Trophoblast cell (in vitro differentiated cells and primary cell): ENCODE results near the gene KCNMA1.
"Not testable (repeated sequence)": the region's sequence is repeated elsewhere in the genome, so short reads cannot be mapped to it uniquely, and the experiment has no call there.

Experiments
- DNase-seq, 2 donors: peaks; one replicate each; pipeline ENCODE4 v3.0.0-alpha.2; 2016
- H2AFZ ChIP-seq: 2 replicates; pipeline ENCODE4 v1.6.1; 2013; ENCODE audit warnings: low read length, moderate library complexity, mild to moderate bottlenecking; ENCODE audit not compliant: insufficient read depth, poor library complexity
- H2AK5ac ChIP-seq: 2 replicates; pipeline ENCODE4 v1.6.1; 2013; ENCODE audit warnings: mild to moderate bottlenecking, low read length
- H2BK120ac ChIP-seq: 2 replicates; pipeline ENCODE4 v1.6.1; 2013; ENCODE audit warnings: low read length, mild to moderate bottlenecking, moderate library complexity; ENCODE audit not compliant: insufficient read depth, poor library complexity
- H2BK12ac ChIP-seq: 2 replicates; pipeline ENCODE4 v1.6.1; 2013; ENCODE audit warnings: mild to moderate bottlenecking, low read length, moderate library complexity
- H2BK5ac ChIP-seq: 2 replicates; pipeline ENCODE4 v1.6.1; 2013; ENCODE audit warnings: low read length, low read depth, moderate library complexity, mild to moderate bottlenecking; ENCODE audit not compliant: poor library complexity
- H3K14ac ChIP-seq: 2 replicates; pipeline ENCODE4 v1.6.1; 2013; ENCODE audit warnings: mild to moderate bottlenecking, low read length
- H3K18ac ChIP-seq: 2 replicates; pipeline ENCODE4 v1.6.1; 2013; ENCODE audit warnings: mild to moderate bottlenecking, low read length
- H3K23ac ChIP-seq: 2 replicates; pipeline ENCODE4 v1.6.1; 2013; ENCODE audit warnings: low read length
- H3K27ac ChIP-seq: 2 replicates; pipeline ENCODE4 v1.5.1; 2013; ENCODE audit warnings: low read depth, mild to moderate bottlenecking, inconsistent platforms, low read length, moderate library complexity
- H3K27me3 ChIP-seq: 2 replicates; pipeline ENCODE4 v1.6.1; 2013; ENCODE audit warnings: inconsistent platforms, mild to moderate bottlenecking, low read length, moderate library complexity; ENCODE audit not compliant: insufficient read depth
- H3K36me3 ChIP-seq, 2 experiments: 1 replicate in 1 of 2; 2 replicates in 1 of 2; pipeline ENCODE4 v1.6.1; 2013; ENCODE audit warnings: low read length in 2 of 2, mild to moderate bottlenecking in 2 of 2, moderate library complexity in 1 of 2; ENCODE audit not compliant: insufficient read depth in 2 of 2, control insufficient read depth in 1 of 2
- H3K4ac ChIP-seq: 2 replicates; pipeline ENCODE4 v1.6.1; 2013; ENCODE audit warnings: low read depth, mild to moderate bottlenecking, low read length, moderate library complexity
- H3K4me1 ChIP-seq, 2 experiments: 1 replicate in 1 of 2; 2 replicates in 1 of 2; pipeline ENCODE4 v1.6.1; 2013; ENCODE audit warnings: low read length in 2 of 2, mild to moderate bottlenecking in 2 of 2, moderate library complexity in 1 of 2; ENCODE audit not compliant: insufficient read depth in 2 of 2, control insufficient read depth in 1 of 2
- H3K4me2 ChIP-seq: 2 replicates; pipeline ENCODE4 v1.6.1; 2013; ENCODE audit warnings: inconsistent platforms, mild to moderate bottlenecking, low read length, moderate library complexity
- H3K4me3 ChIP-seq: 2 replicates; pipeline ENCODE4 v1.5.1; 2013; ENCODE audit warnings: mild to moderate bottlenecking, low read depth, low read length, inconsistent platforms
- H3K79me1 ChIP-seq: one replicate; pipeline ENCODE4 v1.6.1; 2013; ENCODE audit warnings: low read length
- H3K79me2 ChIP-seq: 2 replicates; pipeline ENCODE4 v1.6.1; 2013; ENCODE audit warnings: low read length, mild to moderate bottlenecking; ENCODE audit not compliant: control insufficient read depth, insufficient read depth, poor library complexity
- H3K9ac ChIP-seq: 2 replicates; pipeline ENCODE4 v1.6.1; 2013; ENCODE audit warnings: mild to moderate bottlenecking, low read length
- H3K9me3 ChIP-seq: 2 replicates; pipeline ENCODE4 v1.6.1; 2013; ENCODE audit warnings: low read depth, mild to moderate bottlenecking, control low read depth, inconsistent platforms, low read length; ENCODE audit not compliant: insufficient read depth
- H4K12ac ChIP-seq: 2 replicates; pipeline ENCODE4 v1.6.1; 2013; ENCODE audit warnings: low read depth, mild to moderate bottlenecking, low read length, moderate library complexity
- H4K8ac ChIP-seq: 2 replicates; pipeline ENCODE4 v1.6.1; 2013; ENCODE audit warnings: low read depth, mild to moderate bottlenecking, low read length, moderate library complexity
- H4K91ac ChIP-seq: one replicate; pipeline ENCODE4 v1.6.1; 2013; ENCODE audit warnings: low read depth, mild to moderate bottlenecking, low read length, moderate library complexity
- WGBS: extraction: QIAGEN DNeasy Blood & Tissue Kit; methylation state at CpG from one replicate; pipeline ENCODE4 v1.1.7; 2013; ENCODE audit warnings: missing lambda C conversion rate; ENCODE audit not compliant: insufficient read length, insufficient coverage; ENCODE audit errors: extremely low coverage; 5-methylcytosine and 5-hydroxymethylcytosine counted together

KCNMA1 gene

DNA sequence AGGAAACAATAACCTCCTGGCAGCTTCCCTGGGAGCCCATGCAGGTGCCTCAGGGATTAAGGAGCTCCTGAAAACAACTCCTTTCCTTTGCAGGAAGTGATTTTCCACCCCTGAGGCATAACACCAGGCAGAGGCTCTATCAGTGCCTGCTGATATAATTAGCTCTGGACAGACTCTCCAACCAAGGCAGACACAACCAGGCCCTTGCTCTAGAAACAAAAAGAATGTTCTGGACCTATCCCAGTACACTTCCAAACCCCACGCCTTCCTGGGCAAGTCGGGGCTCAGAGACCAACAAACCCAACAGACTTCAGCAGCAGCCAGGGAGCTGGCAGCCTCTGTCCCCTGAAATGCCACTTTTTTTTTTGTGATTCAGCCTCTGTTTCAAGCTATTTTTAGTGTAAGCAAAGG is 247.1 kb downstream of the KCNMA1 start:
- no peak overlapping the region for H2AFZ ChIP-seq
- no peak overlapping the region for H3K23ac ChIP-seq
- peak overlapping the region; percentile 80 for H2BK5ac ChIP-seq
- H3K27me3 ChIP-seq = no peaks in the 10 kb centered on the region
- WGBS = no CpG with 5 or more reads among the region's 2 CpGs
- H2AK5ac ChIP-seq = peak overlapping the region; percentile 57
- H3K18ac ChIP-seq = peak overlapping the region; percentile 57
- H3K9ac ChIP-seq = no peak overlapping the region
- H2BK12ac ChIP-seq = peak overlapping the region; percentile 90
- H4K91ac ChIP-seq = peak overlapping the region; percentile 85
- H3K79me1 ChIP-seq = peaks cover 23% of the 10 kb centered on the region
- no peak overlapping the region for H3K4me2 ChIP-seq
- H3K4ac ChIP-seq = peak overlapping the region; percentile 66
- no peak overlapping the region for H4K12ac ChIP-seq
- no peak for DNase-seq
- H3K79me2 ChIP-seq = peaks cover 4% of the 10 kb centered on the region
- peak overlapping the region; percentile 83 for H3K27ac ChIP-seq
- H3K4me3 ChIP-seq = no peak overlapping the region
- H3K36me3 ChIP-seq = peaks cover 2 to 4% of the 10 kb centered on the region in 2 experiments
- H3K9me3 ChIP-seq = no peaks in the 10 kb centered on the region
- H4K8ac ChIP-seq = peak overlapping the region; percentile 34
- H2BK120ac ChIP-seq = peak overlapping the region; percentile 86
- H3K4me1 ChIP-seq = peaks cover 43 to 47% of the 10 kb centered on the region in 2 experiments
- H3K14ac ChIP-seq = peak overlapping the region; percentile 27

- H3K79me1 ChIP-seq = peaks cover 23% of the 10 kb centered on the region
- no peak overlapping the region for H4K12ac ChIP-seq
- H3K27ac ChIP-seq = no peak overlapping the region
- H3K4me1 ChIP-seq = peaks cover 36 to 40% of the 10 kb centered on the region in 2 experiments
- H2BK5ac ChIP-seq = no peak overlapping the region
- DNase-seq = no peak
- no peak overlapping the region for H3K18ac ChIP-seq
- H2BK120ac ChIP-seq = peak overlapping the region; percentile 35
- H3K79me2 ChIP-seq = peaks cover 4% of the 10 kb centered on the region
- no peak overlapping the region for H3K23ac ChIP-seq
- H3K4ac ChIP-seq = no peak overlapping the region
- H3K36me3 ChIP-seq = peaks cover 6 to 9% of the 10 kb centered on the region in 2 experiments
- H3K4me2 ChIP-seq = no peak overlapping the region
- no peaks in the 10 kb centered on the region for H3K9me3 ChIP-seq
- H2AK5ac ChIP-seq = no peak overlapping the region
- no peak overlapping the region for H2BK12ac ChIP-seq
- H4K91ac ChIP-seq = peak overlapping the region; percentile 47
- peak overlapping the region; percentile 27 for H3K14ac ChIP-seq
- H2AFZ ChIP-seq = no peak overlapping the region
- H3K9ac ChIP-seq = no peak overlapping the region
- no peak overlapping the region for H3K4me3 ChIP-seq
- no peaks in the 10 kb centered on the region for H3K27me3 ChIP-seq
- WGBS = no CpG with 5 or more reads among the region's 2 CpGs
- H4K8ac ChIP-seq = peak overlapping the region; percentile 31
These were observed 249.0 kb downstream of the KCNMA1 start for GRCh38 chr10:77388571-77389100.

DNA sequence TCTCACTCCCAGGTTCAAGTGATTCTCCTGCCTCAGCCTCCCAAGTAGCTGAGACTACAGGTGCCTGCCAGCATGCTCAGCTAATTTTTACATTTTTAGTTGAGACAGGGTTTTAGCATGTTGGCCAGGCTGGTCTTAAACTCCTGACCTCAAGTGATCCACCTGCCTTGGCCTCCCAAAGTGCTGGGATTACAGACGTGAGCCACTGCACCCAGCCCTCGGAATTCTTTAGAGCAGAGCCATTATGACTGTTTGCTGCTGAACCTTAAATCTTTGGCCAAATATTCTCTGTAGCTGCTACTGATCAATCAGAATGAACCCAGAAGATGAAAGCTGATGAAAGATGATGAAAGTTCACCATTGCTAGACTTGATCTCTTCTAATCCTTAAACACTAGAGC is 249.9 kb downstream of the KCNMA1 start:
- not testable (repeated sequence) for H3K4me3 ChIP-seq, H3K27me3 ChIP-seq, H3K4ac ChIP-seq, H3K79me2 ChIP-seq, DNase-seq, H2BK5ac ChIP-seq, H3K14ac ChIP-seq, H3K36me3 ChIP-seq, H3K27ac ChIP-seq, H3K18ac ChIP-seq, H3K9ac ChIP-seq, H2BK120ac ChIP-seq, H4K12ac ChIP-seq, H2AFZ ChIP-seq, H2AK5ac ChIP-seq, H3K4me2 ChIP-seq, H4K8ac ChIP-seq, H3K23ac ChIP-seq, H3K9me3 ChIP-seq, H2BK12ac ChIP-seq, H4K91ac ChIP-seq
- no CpG with 5 or more reads among the region's 2 CpGs for WGBS
- H3K4me1 ChIP-seq = peaks cover 28 to 31% of the 10 kb centered on the region in 2 experiments
- peaks cover 23% of the 10 kb centered on the region for H3K79me1 ChIP-seq

DNA sequence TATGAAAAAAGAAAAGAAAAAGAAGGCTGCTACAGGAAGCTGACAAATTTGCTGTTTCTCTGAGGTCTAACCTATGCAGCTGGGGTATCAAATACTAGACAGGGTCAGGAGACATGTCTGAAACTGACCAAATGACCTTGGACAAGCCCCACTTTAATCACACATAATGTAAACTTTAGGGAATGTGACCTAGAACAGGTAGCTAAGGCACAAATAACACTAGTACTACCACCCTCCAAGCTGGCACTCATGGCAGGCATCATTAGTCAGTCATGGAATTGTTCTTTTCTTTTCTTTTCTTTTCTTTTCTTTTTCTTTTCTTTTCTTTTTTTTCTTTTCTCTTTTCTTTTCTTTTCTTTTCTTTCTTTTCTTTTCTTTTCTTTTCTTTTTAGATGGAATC is 250.4 kb downstream of the KCNMA1 start:
- Histone ChIP-seq H3K4me2 (no peak overlapping the region), H3K4me3 (no peak overlapping the region), H4K12ac (no peak overlapping the region), H3K36me3 (peaks cover 6 to 7% of the 10 kb centered on the region in 2 experiments), H2AK5ac (no peak overlapping the region), H3K79me1 (peaks cover 21% of the 10 kb centered on the region), H3K4ac (no peak overlapping the region), H2BK12ac (peak overlapping the region; percentile 35), H4K8ac (no peak overlapping the region), H3K23ac (no peak overlapping the region), H3K9me3 (no peaks in the 10 kb centered on the region), H2BK120ac (no peak overlapping the region), H2AFZ (no peak overlapping the region), H2BK5ac (no peak overlapping the region), H3K14ac (no peak overlapping the region), H3K79me2 (peaks cover 4% of the 10 kb centered on the region), H3K9ac (no peak overlapping the region), H4K91ac (no peak overlapping the region), H3K27me3 (no peaks in the 10 kb centered on the region), H3K18ac (no peak overlapping the region), H3K4me1 (peaks cover 23 to 26% of the 10 kb centered on the region in 2 experiments), H3K27ac (no peak overlapping the region)
- no peak for DNase-seq
